Activated CD8-positive, alpha-beta memory T cell treated with anti-CD3 and anti-CD28 coated beads for 1 hour (primary cell): ENCODE results near the gene EGFR.

Experiments used
- DNase-seq, 2 donors: peaks; one replicate each; pipeline ENCODE4 v3.0.0-alpha.2; 2020; ENCODE audit warnings: low read depth in 1 of 2; ENCODE audit errors: extremely low read depth in 1 of 2

Gene EGFR

DNA sequence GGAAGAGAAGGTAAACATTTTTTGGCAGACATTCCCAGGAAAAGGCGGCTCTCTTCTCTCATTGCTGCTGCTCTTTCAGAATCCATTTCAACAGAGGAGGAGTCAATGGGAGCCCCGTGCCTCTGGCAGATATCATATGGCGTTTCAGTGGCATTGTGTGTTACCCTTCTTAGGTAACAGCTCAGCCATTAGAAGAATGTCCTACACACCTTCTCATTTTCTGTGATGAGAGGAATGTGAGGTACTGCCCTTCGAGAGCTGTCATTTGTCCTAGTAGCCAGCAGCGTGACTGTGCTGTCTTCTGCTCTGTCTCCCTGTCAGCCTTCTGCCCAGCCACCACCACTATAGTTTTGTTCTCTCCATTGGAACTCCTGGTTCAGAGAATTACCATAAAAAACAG, 102.4 kb downstream of the EGFR start:
- DNase-seq = no peak

DNA sequence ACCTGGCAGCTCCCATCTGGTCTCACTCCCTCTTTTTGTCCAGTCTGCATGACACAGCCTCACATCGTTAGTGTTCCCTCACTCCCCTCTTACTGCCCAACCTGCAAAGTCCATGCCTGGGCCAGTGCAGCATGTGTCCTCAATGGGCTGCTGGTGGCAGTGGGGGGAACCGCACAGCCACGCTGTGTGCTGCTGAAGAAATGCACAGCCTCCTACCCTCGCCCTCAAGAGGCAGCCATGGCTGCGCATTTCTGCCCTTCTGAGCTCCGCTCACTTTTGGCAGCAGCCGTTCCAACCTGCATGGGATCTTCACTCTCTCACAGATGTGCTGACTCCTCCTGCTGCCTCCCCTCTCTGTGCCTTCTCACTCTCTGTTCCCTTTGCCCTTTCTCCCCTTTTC, 103.4 kb downstream of the EGFR start:
- no peak for DNase-seq

DNA sequence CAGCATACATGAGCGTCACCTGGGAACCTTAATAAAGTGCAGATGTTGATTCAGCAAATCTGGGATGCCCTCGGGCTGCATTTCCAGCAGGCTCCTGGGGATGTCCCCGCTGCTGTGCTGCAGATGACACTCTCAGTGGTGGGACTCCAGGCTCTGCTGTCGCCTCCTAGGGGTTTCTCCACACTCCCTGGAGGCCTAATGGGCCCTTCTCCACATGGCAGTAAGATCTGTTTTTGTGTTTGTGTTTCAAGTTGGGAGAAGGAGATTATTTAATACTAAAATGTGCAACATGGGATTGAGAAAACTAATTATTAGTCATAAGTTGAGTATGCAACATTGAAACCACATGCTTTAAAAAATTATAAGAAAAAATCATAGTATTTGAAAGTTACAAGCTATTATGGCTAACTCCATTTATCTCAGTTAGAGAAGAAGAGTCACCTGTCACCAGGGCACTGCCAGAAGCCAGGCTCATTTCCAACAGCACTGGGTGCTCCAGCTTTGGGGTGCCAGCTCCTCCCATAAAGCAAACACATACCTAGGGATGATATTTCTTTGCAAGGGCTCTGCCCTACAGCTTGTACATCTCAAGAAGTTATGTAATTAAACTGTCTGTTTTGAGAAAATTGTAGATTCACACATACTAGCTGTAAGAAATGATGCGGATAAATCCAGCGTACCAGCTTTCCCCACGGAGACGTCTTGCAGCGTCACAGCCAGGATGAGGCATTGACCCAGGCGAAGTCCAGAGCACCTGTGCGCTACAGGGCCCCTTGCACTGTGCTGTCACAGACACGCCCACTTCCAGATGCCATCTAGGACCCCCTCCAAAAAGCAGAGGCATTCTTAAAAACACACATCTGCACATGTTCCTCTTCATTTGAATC, 106.4 kb downstream of the EGFR start:
- DNase-seq = no peak

DNA sequence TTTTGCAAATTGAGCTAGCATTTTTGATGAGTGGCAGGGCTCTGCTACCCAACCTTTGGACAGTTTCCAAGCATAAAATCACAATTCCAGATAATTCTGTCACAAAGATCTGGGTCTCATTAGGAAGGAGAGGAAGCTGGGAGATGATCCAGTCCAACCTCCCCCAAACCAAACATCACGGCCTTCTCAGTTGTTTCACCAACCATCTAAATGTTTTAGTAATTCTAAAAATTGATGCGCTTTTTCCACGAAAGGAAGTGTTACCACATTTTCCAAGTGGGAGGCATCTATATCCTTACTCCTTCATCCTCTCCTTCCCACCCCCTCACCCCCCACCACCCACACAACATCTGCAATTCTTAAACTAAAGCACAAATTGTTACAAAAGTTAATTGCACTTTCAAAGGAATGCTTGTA, 108.3 kb downstream of the EGFR start:
- DNase-seq = no peak

DNA sequence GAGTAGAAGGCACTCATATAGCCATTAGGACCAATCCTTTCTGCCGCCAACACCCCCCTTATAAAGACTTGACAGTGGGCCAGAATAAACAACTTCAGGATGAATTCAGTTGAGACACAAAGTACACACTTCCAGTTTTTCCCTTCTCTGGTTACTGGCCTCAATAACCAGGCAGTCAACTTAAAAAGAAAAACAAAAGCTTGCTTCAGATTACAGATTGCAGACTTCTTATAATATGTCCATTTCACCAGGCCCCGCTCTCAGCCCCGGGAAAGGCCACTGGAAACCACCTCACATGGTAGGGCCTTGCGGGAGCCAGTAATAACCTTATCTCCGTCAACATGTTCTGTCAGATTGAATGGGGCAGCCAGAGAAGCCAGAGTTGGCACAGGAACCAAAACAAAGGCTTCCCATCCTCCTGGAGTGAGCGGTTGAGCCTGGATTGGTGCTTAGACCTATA, 108.8 kb downstream of the EGFR start:
- no peak for DNase-seq

DNA sequence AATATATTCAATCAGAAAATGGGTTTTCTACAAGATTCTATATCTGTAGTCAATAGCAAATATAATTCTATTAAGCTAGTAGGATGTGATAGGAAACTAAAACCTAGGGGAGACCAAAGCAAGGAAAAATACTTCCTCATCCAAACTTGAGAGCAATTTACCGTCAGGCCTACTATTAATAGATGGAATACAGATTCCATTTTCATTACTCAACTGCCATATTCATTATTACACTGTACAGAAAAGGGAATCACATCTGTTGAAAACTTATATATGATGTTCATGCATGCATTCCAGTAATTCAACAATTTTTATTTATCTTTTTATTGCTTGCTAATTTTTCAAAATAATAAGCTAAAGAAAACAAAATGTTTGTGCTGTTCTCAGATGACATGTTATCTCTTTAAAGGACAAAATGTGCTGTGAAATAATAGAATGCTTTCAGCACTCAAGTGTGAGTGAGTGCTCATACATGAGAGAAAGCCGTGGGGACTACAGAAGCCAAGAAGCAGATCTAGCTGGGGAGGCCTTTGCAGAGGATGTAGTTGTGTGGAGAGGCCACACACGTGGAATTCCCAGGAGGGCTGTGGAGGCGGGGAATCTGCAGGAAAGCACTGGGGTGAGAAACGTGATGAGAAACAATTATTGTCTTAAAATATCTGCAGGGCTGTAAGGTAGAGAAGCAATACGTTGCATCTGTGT, 110.0 kb downstream of the EGFR start:
- DNase-seq = no peak

DNA sequence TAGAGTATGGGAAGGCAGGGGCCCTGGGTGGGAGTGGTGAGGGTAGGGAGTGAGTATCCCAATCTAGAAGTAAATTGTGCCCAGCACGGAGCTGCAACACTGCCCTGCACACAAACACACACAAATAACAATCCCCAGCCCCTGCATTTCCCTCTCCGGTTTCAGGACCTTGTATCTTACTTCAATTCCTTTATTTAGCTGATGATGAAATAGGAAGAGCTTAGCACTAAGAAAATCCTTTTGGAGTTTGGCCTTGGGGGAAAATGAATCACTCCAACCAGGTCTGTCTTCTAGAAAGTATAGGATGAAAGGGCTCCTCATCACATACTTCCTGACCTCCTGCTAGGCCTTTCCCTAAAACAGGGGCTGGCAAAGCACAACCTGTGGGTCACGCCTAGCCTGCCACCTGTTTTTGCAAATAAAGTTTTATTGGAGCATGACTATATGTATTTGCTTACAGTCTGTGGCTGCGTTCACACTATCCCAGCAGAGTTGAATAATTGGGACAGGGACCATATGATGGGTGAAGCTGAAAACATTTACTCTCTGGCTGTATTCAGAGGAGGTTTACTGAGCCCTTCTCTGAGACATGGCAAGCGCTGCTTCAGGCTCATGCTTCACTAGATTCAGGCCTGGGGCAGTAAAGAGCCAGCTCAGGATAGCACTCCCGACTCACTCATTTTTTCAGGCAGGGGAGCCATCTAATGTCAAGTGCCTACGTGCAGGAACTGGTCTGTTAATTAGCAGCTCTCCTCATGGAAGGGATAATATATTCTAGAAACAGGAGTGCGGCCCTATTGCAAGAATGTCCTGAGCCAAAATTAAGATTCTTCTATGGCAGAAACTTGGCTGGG, 111.0 kb downstream of the EGFR start:
- no peak for DNase-seq

DNA sequence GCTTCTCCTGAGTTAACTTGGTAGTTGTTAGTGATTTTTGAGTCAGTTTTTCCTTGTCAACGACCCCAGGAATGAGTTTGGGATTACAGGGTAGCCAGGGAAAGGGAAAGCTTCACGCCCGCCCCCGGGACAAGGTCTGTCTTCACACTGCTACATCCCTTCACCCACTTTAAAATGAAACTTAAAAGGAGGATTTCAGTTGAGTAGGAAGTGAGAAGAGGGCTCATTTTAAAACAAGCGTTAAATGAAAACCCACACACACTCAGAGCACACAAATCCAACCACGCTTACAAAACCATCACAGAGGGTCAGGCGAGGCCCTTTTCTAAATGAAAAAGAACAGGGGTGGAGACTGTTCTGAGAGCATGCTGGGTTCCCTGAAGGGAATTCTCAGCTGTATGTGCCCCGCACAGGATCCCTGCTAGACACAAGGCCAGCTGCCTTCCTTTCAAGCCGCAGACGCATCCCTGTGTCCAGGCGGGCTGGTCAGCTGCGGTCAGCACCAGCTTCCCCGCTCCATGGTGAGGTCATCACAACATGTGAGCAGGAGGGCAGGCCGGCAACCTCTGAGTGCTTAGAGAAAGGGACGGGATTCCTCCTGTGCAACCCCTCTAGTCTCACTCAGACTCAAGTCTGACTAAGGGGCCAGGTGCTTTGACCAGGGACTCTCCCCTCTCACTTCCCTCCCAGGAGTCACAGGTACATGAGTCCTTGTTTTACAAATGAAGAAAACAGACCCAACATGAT, 111.8 kb downstream of the EGFR start:
- DNase-seq = no peak

DNA sequence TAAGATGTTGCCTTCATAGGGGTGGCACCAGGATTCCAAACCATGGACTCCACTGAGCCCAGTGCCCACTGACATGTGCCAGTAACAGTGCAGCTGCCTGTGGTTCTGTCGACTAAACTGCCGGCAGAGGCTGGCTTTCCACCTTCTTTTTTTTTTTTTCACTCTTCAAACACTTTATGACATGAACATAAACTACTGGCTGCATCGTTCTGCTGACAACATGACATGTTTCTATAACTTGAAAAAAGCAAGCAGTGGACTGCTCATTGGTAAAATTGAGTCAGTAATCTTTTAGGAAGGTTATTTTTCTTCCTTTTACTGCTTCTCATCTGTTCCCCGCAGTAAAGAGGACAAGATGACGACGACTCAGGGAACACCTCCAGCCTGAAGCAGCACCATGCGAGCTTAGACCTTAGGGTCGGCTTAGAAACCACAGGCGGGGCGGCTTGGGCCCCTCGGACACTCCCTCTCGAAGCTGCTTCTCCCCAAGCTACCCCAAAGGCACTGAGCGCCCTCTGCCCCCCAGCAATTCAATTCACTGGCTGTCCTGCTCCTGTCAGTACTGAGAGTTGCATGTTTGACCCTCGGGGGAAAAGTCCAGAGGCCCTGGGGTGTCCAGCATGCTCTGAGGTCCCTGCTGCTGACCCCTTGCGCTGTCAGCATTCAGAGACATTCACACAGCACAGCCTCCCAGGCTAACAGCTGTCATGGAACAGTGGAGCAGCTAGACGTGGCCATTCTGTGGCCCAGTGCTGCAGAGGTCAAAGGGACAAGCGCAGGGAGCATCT, 112.5 kb downstream of the EGFR start:
- DNase-seq = no peak

DNA sequence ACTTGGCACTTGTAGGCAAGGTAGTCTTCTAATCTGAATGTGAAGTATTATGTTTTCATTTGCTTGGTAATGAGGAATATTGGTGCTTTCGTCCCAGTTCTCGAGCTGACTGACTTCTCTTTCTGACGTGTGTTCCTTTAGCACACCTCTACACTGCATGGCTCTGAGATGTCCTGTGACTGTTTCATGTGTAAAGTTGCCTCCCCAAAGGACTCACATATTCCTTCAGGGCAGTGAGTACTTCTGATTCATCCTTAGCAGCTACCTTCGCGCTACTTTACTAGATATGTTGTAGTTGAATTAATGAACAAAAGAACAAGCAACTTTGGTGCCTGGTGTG, 113.7 kb downstream of the EGFR start:
- no peak for DNase-seq

DNA sequence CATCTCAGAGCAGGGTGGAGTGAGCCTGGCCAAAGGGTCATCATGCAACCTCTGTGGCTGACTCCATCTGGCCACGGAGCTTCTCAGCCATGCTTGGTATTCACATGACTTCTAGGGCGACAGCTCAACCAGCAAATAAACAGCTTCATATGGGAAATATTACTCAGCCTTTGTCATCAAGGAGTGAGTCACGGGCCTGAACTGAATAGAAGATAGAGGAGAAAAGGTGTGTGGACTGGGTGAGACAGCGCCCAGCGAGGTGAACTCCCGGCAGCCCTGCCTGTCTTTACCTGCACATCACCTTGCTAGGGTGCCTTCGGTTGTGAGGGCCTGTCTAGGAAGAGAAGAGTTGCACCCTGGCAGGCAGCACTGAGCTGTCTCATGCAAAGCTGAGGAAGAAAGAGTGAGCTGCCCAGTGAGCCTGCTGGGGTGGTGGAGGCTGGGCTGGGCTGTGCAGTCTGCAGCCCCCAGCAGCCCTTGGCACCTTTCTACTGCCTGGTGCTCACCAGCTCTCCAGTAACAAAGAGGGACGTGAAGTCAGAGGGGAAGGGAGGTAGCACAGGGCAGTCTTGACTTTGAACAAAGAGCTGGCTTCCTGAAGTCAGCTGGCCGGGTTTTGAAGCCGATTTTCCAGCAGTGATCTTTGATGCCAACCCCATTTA, 114.2 kb downstream of the EGFR start:
- no peak for DNase-seq

DNA sequence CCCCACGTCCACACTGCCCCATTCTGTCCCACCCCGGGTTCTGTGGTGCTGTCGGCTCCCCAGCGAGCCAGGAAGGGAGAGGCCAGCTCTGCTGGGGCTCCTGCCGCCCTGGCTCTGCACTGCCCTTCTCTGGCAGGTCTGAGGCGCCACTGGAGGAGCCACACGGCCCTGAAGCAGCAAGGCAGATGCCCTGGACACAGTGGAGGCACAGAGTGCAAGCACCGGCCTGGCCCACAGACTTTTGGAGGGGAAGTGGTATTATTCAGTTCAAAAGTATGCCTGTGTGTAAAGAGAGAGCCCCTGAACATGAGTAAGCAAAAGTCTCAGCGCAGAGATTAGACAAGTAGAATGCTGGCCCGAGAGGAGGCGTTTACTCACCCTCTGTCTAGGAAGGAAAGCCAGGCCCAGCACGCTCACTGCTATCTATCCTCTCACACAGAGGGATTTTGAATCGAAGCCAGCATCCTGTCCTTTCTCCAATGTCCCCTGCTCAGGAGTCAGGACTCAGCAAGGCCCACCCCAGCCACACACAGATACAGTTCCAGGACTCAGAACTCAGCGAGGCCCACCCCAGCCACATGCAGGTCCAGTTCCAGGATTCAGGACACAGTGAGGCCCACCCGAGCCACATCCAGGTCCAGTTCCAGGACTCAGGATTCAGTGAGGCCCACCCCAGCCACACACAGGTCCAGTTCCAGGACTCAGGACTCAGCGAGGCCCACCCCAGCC, 115.0 kb downstream of the EGFR start:
- no peak for DNase-seq

DNA sequence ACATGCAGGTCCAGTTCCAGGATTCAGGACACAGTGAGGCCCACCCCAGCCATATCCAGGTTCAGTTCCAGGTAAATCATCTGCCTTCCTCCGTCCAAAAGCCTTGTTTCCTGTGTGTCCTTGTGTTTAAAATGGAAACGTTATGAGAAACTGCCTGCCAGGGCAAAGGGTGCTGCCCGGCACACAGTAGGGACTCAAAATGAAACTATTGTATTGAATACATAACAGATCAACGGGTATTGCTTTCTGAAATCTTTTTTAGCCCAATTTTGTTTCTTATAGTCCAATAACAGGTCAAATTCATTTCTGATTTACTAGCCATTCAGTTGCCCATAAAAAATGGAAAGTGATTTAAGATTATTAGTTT, 115.5 kb downstream of the EGFR start:
- DNase-seq = no peak

DNA sequence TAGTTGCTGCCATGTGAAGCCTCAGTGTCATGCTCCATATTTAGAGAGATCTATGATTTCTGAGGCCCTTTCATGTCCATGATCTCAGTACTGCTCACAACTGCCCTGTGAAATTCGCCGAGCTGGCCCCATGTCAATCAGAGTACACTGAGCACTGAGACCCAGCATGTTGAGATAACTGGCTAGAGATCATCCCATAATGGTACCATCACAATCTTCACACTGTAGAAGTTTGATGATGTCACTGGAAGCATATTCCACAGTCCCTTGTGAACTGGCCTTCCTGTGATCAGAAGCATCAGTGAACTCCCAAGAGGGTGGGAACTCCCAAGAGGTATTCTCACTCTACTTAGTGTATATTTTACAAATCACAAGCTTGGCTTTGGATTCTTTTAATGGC, 116.0 kb downstream of the EGFR start:
- DNase-seq = no peak

DNA sequence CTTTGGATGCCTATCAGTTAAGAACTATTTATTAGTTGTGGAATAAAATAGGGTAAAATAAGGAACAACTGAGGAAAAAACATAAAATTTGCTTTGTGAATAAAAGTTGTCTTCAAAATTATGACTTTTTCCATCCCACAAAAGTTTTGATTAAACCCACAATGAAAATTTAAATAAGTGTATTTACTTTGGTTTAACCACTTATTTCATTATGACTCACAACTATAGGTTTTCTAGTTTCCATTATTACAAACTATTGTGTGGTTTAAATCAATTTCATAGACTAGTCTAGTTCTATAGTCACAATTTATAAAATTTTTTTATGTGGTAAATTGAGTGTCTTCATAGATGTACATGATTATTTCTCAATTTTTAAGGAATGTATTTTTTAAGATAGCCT, 116.6 kb downstream of the EGFR start:
- DNase-seq = no peak

DNA sequence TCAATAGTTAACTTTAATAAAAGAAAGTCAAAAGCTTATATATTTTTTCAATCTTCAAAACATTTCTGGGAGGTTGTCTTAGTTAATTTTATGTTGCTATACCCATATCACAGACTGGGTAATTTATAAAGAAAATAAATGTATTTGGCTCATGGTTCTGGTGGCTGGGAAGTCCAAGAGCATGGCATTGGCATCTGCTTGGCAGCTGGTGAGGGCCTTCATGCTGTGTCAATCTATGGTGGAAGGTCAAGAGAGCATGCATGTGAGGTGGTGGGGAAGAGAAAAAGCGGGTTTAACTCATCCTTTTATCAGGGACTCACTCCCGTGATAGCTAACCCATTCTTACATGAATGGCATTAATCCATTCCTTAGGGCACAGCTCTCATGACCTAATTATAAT, 119.8 kb downstream of the EGFR start:
- DNase-seq = no peak

DNA sequence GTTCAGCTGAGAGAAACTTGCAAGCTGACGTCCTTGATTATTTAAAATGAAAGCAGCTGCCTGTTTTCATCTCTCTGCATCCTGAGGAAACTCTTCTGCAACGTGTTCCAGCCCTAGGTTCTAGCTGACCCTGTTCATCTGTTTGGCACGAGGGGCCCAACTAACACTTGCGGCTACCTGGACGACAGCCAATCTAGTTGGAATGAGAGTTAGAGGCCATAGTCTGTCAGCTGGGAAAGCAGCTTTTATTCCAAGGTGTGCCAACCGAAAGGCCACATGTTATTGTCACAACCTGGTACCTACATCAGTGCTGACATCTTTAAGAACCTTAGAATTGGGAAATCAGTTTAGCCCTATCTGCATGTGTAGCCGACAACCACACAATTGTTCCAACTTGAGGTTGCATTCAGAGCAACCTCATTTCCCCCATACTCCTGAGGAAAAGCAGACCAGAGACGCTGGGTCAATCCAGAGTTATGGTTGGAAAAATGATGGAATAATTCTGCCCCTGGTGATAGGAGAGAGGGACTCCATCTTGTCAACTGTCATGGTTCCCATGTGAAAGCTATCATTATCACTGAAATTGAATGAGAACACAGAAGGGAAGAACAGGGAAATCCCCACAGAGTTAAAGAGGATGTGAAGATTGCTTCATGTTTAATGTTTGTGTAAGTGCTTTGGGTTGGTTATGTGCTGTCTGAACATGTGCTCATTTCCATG, 121.6 kb downstream of the EGFR start:
- no peak for DNase-seq

DNA sequence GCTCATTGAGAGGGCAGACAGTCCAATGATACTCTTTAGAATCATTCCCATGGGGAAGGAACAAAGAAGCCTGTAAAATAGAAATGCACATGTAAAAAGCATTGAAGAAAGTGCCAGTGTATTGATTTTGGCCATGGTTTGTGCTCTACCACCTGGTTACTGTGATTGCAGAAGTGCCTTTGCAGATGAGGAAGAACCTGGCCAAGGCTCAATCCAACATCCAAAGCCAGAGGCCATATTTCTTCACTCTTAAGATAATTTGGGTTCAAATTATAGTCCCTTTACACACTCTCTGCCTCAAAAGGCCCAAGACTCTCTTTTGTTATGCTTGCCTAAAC, 122.1 kb downstream of the EGFR start:
- DNase-seq = no peak
